ENCODE measurements around the gene TXNDC12.
"Not testable (repeated sequence)": the region's sequence is repeated elsewhere in the genome, so short reads cannot be mapped to it uniquely, and the experiment has no call there.

TXNDC12 gene

GRCh38 chr1:52049337-52049736 is 5.7 kb downstream of the TXNDC12 start:
- DNase-seq (ENCODE audit: low read depth in 1 of 2, low spot score in 1 of 2), result not testable (repeated sequence)

GRCh38 chr1:52045666-52046195 is 9.3 kb downstream of the TXNDC12 start:
- not testable (repeated sequence) for DNase-seq (ENCODE audit: low read depth in 1 of 2, low spot score in 1 of 2)

- DNase-seq (ENCODE audit: low read depth in 1 of 2, low spot score in 1 of 2), result no peak
Measured at GRCh38 chr1:52045236-52045635, 9.8 kb downstream of the TXNDC12 start.

- no peak for DNase-seq (ENCODE audit: low read depth in 1 of 2, low spot score in 1 of 2)
Measured at GRCh38 chr1:52041551-52042185, 13.3 kb downstream of the TXNDC12 start.

- DNase-seq (ENCODE audit: low read depth in 1 of 2, low spot score in 1 of 2), result no peak
Measured at GRCh38 chr1:52037909-52038308, 17.1 kb downstream of the TXNDC12 start.

GRCh38 chr1:52037402-52037814 is 17.6 kb downstream of the TXNDC12 start:
- no peak for DNase-seq (ENCODE audit: low read depth in 1 of 2, low spot score in 1 of 2)

GRCh38 chr1:52034050-52034384 is 21.0 kb downstream of the TXNDC12 start:
- DNase-seq (ENCODE audit: low read depth in 1 of 2, low spot score in 1 of 2), result no peak

GRCh38 chr1:52033190-52034049 is 21.6 kb downstream of the TXNDC12 start, which contains the start of gene KTI12:
TSS of gene KTI12 (minus strand) at chr1:52033810. CDS start at chr1:52033761, 49 bp downstream.
- peak; percentile 78 to 80 for DNase-seq (ENCODE audit: low read depth in 1 of 2, low spot score in 1 of 2)

GRCh38 chr1:52032785-52033131 is 22.2 kb downstream of the TXNDC12 start:
- no peak for DNase-seq (ENCODE audit: low read depth in 1 of 2, low spot score in 1 of 2)

GRCh38 chr1:52032124-52032784 is 22.7 kb downstream of the TXNDC12 start:
- DNase-seq (ENCODE audit: low read depth in 1 of 2, low spot score in 1 of 2), result no peak

- not testable (repeated sequence) for DNase-seq (ENCODE audit: low read depth in 1 of 2, low spot score in 1 of 2)
Measured at GRCh38 chr1:52028839-52029238, 26.2 kb downstream of the TXNDC12 start.

GRCh38 chr1:52028328-52028727 is 26.7 kb downstream of the TXNDC12 start:
- no peak for DNase-seq (ENCODE audit: low read depth in 1 of 2, low spot score in 1 of 2)

- DNase-seq (ENCODE audit: low read depth in 1 of 2, low spot score in 1 of 2), result no peak
Measured at GRCh38 chr1:52026278-52026677, 28.7 kb downstream of the TXNDC12 start.

- no peak for DNase-seq (ENCODE audit: low read depth in 1 of 2, low spot score in 1 of 2)
Measured at GRCh38 chr1:52022133-52022532, 32.9 kb downstream of the TXNDC12 start.

GRCh38 chr1:52008071-52008809 is 46.8 kb downstream of the TXNDC12 start:
- DNase-seq (ENCODE audit: low read depth in 1 of 2, low spot score in 1 of 2), result no peak

GRCh38 chr1:52007215-52008002 is 47.6 kb downstream of the TXNDC12 start:
- DNase-seq (ENCODE audit: low read depth in 1 of 2, low spot score in 1 of 2), result no peak

GRCh38 chr1:52006081-52006553 is 48.9 kb downstream of the TXNDC12 start:
- DNase-seq (ENCODE audit: low read depth in 1 of 2, low spot score in 1 of 2), result not testable (repeated sequence)

GRCh38 chr1:52005548-52005947 is 49.4 kb downstream of the TXNDC12 start:
- not testable (repeated sequence) for DNase-seq (ENCODE audit: low read depth in 1 of 2, low spot score in 1 of 2)

GRCh38 chr1:52003877-52004276 is 51.1 kb downstream of the TXNDC12 start:
- no peak for DNase-seq (ENCODE audit: low read depth in 1 of 2, low spot score in 1 of 2)
